Smooth muscle cell (in vitro differentiated cells): ENCODE measurements around the gene GLRX5. TPM values are rescaled to one million over a fixed set of nuclear protein-coding genes. Genes with fewer than 3 reads are reported as not detected.
A peak's percentile ranks its signal among the peaks of the same experiment; 100 is the strongest.

Source experiments
- DNase-seq: peaks from one replicate; lab custom pipeline; 2025; ENCODE audit not compliant: unreplicated experiment; lab: John Stamatoyannopoulos, UW
- H2AFZ ChIP-seq: fragments of 200-600 bp; sonication (generic); 2 replicates; pipeline ENCODE4 v1.6.0; 2016; ENCODE audit warnings: antibody characterized with exemption, low read depth, mild to moderate bottlenecking
- H3F3A ChIP-seq: fragments of 200-600 bp; sonication (generic); 2 replicates; pipeline ENCODE4 v1.6.0; 2017; ENCODE audit warnings: antibody characterized with exemption, low read depth
- H3K27ac ChIP-seq: fragments of 200-600 bp; sonication (generic); 2 replicates; pipeline ENCODE4 v1.5.1; 2016; ENCODE audit warnings: low read depth, mild to moderate bottlenecking
- H3K27me3 ChIP-seq: fragments of 200-600 bp; sonication (generic); 2 replicates; pipeline ENCODE4 v1.6.1; 2016; ENCODE audit warnings: low read depth, mild to moderate bottlenecking
- H3K36me3 ChIP-seq: fragments of 200-600 bp; sonication (generic); 2 replicates; pipeline ENCODE4 v1.5.1; 2016; ENCODE audit warnings: low read depth
- H3K4me1 ChIP-seq: fragments of 200-600 bp; sonication (generic); 2 replicates; pipeline ENCODE4 v1.5.1; 2016; ENCODE audit warnings: low read depth
- H3K4me2 ChIP-seq: fragments of 200-600 bp; sonication (generic); 2 replicates; pipeline ENCODE4 v1.6.0; 2016; ENCODE audit warnings: mild to moderate bottlenecking
- H3K4me3 ChIP-seq: fragments of 200-600 bp; sonication (generic); 2 replicates; pipeline ENCODE4 v1.5.1; 2016; ENCODE audit warnings: mild to moderate bottlenecking
- H3K79me2 ChIP-seq: fragments of 200-600 bp; sonication (generic); 2 replicates; pipeline ENCODE4 v1.6.0; 2016; ENCODE audit warnings: low read depth, mild to moderate bottlenecking
- H3K9ac ChIP-seq: fragments of 200-600 bp; sonication (generic); 2 replicates; pipeline ENCODE4 v1.6.0; 2016; ENCODE audit warnings: low read depth
- H3K9me3 ChIP-seq: fragments of 200-600 bp; sonication (generic); replicated peaks from 2 replicates; pipeline ENCODE4 v1.5.1; 2016; ENCODE audit warnings: low read depth
- H4K20me1 ChIP-seq: fragments of 200-600 bp; sonication (generic); 2 replicates; pipeline ENCODE4 v1.6.0; 2016; ENCODE audit warnings: low read depth
- WGBS: methylation state at CpG from one replicate; pipeline ENCODE4 v1.1.7; 2016; ENCODE audit warnings: low lambda C conversion rate; 5-methylcytosine and 5-hydroxymethylcytosine counted together
- polyA plus RNA-seq: library from polyadenylated mRNA; unstranded; fragments of >200 nt; fragmentation: Nextera tagmentation; extraction: Ambion mirVana; gene quantifications from 2 replicates; pipeline ENCODE4 v1.2.1, GENCODE V29; 2016
- total RNA-seq: library from RNA; depleted of rRNA; stranded (reverse); fragments of >200 nt; gene quantifications from 2 replicates; pipeline ENCODE4 v1.2.3, GENCODE V29; 2014
- TF ChIP-seq, protein P1 (sequence below): fragments of 200-600 bp; sonication (generic); IDR thresholded peaks from 2 replicates; pipeline ENCODE4 v1.5.1; 2017; ENCODE audit warnings: borderline replicate concordance, mild to moderate bottlenecking, antibody characterized with exemption; ENCODE audit not compliant: insufficient read depth, poor library complexity, severe bottlenecking

Gene GLRX5
- total and polyA plus RNA-seq, 2 experiments from 2014 or later, result 42.4 to 79.8 TPM

DNA sequence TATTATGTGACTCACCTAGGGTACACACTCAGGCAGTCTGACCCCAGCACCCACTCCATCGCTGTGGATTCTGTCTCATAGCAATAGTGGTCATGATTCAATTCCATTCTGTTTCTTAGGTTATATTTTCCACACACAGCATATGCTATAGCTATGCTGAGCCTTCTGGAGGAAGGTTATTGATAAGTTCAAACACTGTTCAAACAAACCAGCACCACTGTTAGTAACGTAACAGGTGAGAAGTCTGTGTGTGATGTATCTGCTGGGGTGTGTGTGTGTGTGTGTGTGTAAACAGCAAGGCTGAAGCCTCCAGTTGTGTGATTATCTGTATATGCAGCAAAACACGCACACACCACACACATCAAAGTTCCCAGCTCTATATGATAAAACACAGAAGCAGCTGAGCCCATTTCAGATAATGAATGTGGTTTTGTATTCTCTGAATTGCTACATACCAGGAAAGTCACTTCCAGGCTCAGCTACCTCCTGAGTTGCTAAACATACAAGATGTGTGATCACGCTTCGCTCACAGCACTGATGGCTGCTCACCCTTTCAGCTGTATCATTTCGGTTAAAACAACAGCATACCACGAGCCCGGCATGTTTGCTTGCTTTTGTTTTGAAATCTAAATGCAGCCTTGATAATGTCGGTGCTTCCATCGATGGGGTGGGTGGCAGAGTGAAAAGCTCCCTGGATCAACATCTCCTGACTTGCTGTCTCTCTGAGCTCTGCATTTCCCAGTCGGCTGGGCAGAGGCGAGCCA lies 11.6 kb upstream of the GLRX5 start:
- TF ChIP-seq, protein P1, sequence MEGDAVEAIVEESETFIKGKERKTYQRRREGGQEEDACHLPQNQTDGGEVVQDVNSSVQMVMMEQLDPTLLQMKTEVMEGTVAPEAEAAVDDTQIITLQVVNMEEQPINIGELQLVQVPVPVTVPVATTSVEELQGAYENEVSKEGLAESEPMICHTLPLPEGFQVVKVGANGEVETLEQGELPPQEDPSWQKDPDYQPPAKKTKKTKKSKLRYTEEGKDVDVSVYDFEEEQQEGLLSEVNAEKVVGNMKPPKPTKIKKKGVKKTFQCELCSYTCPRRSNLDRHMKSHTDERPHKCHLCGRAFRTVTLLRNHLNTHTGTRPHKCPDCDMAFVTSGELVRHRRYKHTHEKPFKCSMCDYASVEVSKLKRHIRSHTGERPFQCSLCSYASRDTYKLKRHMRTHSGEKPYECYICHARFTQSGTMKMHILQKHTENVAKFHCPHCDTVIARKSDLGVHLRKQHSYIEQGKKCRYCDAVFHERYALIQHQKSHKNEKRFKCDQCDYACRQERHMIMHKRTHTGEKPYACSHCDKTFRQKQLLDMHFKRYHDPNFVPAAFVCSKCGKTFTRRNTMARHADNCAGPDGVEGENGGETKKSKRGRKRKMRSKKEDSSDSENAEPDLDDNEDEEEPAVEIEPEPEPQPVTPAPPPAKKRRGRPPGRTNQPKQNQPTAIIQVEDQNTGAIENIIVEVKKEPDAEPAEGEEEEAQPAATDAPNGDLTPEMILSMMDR, result no peak
- 16% methylated on average over 12 of the region's 12 CpGs for WGBS
- peak overlapping the region; percentile 30 for H3K4me3 ChIP-seq
- H4K20me1 ChIP-seq, result no peaks in the 10 kb centered on the region
- H3K4me1 ChIP-seq, result peaks cover 7% of the 10 kb centered on the region
- H3K9ac ChIP-seq, result peak overlapping the region; percentile 90
- H2AFZ ChIP-seq, result no peak overlapping the region
- H3K9me3 ChIP-seq, result no peaks in the 10 kb centered on the region
- peak overlapping the region; percentile 98 for H3K27ac ChIP-seq
- H3K4me2 ChIP-seq, result peak overlapping the region; percentile 83
- H3F3A ChIP-seq, result peaks cover 42% of the 10 kb centered on the region
- H3K79me2 ChIP-seq, result peaks cover 8% of the 10 kb centered on the region
- H3K27me3 ChIP-seq, result no peaks in the 10 kb centered on the region
- H3K36me3 ChIP-seq, result no peaks in the 10 kb centered on the region
- DNase-seq, result no peak

- Histone ChIP-seq H3K9me3 (no peaks in the 10 kb centered on the region), H3K4me3 (peak overlapping the region; percentile 30), H3K27me3 (no peaks in the 10 kb centered on the region), H4K20me1 (no peaks in the 10 kb centered on the region), H3K27ac (peak overlapping the region; percentile 98), H2AFZ (no peak overlapping the region), H3K4me1 (peaks cover 7% of the 10 kb centered on the region), H3F3A (peaks cover 35% of the 10 kb centered on the region), H3K9ac (peak overlapping the region; percentile 90), H3K36me3 (no peaks in the 10 kb centered on the region), H3K79me2 (peaks cover 15% of the 10 kb centered on the region), H3K4me2 (peak overlapping the region; percentile 83)
- TF ChIP-seq, protein P1, result no peak
- DNase-seq, result no peak
- WGBS, result 35% methylated on average over 11 of the region's 11 CpGs
Measured at GRCh38 chr14:95523815-95524448, 10.9 kb upstream of the GLRX5 start.

DNA sequence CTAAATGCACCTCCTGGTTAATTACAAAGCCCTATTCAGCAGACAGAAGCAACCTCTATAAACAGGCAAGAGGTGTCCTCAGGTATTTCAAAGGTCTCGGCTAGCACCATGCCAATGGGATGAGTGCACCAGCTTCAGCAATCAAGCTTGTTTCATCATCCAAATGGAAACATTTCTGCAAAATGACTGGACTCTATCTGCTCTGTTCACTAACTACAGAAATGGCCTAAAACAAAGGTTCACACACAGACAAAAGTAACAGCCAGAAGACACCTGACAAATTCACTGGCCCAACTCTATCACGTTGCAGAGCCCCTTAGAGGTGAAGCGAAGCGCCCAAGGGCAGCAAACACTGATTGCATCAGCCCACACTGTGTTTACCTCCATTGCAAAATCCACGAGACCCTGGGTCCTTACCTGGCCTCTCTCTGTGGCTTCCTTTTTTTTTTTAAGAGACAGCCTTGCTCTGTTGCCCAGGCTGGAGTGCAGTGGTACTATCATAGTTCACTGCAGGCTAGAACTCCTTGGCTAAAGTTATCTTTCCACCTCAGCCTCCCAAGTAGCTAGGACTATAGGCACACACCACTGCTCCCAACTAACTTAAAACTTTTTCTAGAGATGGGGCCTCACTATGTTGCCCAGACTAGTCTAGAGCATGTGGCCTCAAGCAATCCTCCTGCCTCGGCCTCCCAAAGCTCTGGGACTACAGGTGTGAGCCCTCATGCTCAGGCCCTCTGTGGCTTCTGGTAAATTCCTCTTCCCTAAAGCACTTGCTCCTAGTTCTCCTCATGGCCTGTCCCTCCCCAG lies 9.9 kb upstream of the GLRX5 start:
- DNase-seq, result no peak
- H3K9ac ChIP-seq, result peak overlapping the region; percentile 36
- 71% methylated on average over 6 of the region's 6 CpGs for WGBS
- H3K4me2 ChIP-seq, result peak overlapping the region; percentile 83
- H3K4me3 ChIP-seq, result no peak overlapping the region
- H3F3A ChIP-seq, result peaks cover 28% of the 10 kb centered on the region
- H3K4me1 ChIP-seq, result peaks cover 7% of the 10 kb centered on the region
- H3K36me3 ChIP-seq, result no peaks in the 10 kb centered on the region
- H2AFZ ChIP-seq, result no peak overlapping the region
- H3K27me3 ChIP-seq, result no peaks in the 10 kb centered on the region
- H4K20me1 ChIP-seq, result no peaks in the 10 kb centered on the region
- TF ChIP-seq, protein P1, result no peak
- peak overlapping the region; percentile 98 for H3K27ac ChIP-seq
- H3K79me2 ChIP-seq, result peaks cover 25% of the 10 kb centered on the region
- no peaks in the 10 kb centered on the region for H3K9me3 ChIP-seq
